Smooth muscle cell (in vitro differentiated cells): Measurements from ENCODE around the gene GNAI2. TPM values are rescaled to one million over a fixed set of nuclear protein-coding genes. Genes with fewer than 3 reads are reported as not detected.
A peak's percentile ranks its signal among the peaks of the same experiment; 100 is the strongest.

Experiments
- DNase-seq: peaks from one replicate; lab custom pipeline; 2025; ENCODE audit not compliant: unreplicated experiment; lab: John Stamatoyannopoulos, UW
- H2AFZ ChIP-seq: fragments of 200-600 bp; sonication (generic); 2 replicates; pipeline ENCODE4 v1.6.0; 2016; ENCODE audit warnings: antibody characterized with exemption, low read depth, mild to moderate bottlenecking
- H3F3A ChIP-seq: fragments of 200-600 bp; sonication (generic); 2 replicates; pipeline ENCODE4 v1.6.0; 2017; ENCODE audit warnings: antibody characterized with exemption, low read depth
- H3K27ac ChIP-seq: fragments of 200-600 bp; sonication (generic); 2 replicates; pipeline ENCODE4 v1.5.1; 2016; ENCODE audit warnings: low read depth, mild to moderate bottlenecking
- H3K27me3 ChIP-seq: fragments of 200-600 bp; sonication (generic); 2 replicates; pipeline ENCODE4 v1.6.1; 2016; ENCODE audit warnings: low read depth, mild to moderate bottlenecking
- H3K36me3 ChIP-seq: fragments of 200-600 bp; sonication (generic); 2 replicates; pipeline ENCODE4 v1.5.1; 2016; ENCODE audit warnings: low read depth
- H3K4me1 ChIP-seq: fragments of 200-600 bp; sonication (generic); 2 replicates; pipeline ENCODE4 v1.5.1; 2016; ENCODE audit warnings: low read depth
- H3K4me2 ChIP-seq: fragments of 200-600 bp; sonication (generic); 2 replicates; pipeline ENCODE4 v1.6.0; 2016; ENCODE audit warnings: mild to moderate bottlenecking
- H3K4me3 ChIP-seq: fragments of 200-600 bp; sonication (generic); 2 replicates; pipeline ENCODE4 v1.5.1; 2016; ENCODE audit warnings: mild to moderate bottlenecking
- H3K79me2 ChIP-seq: fragments of 200-600 bp; sonication (generic); 2 replicates; pipeline ENCODE4 v1.6.0; 2016; ENCODE audit warnings: low read depth, mild to moderate bottlenecking
- H3K9ac ChIP-seq: fragments of 200-600 bp; sonication (generic); 2 replicates; pipeline ENCODE4 v1.6.0; 2016; ENCODE audit warnings: low read depth
- H3K9me3 ChIP-seq: fragments of 200-600 bp; sonication (generic); replicated peaks from 2 replicates; pipeline ENCODE4 v1.5.1; 2016; ENCODE audit warnings: low read depth
- H4K20me1 ChIP-seq: fragments of 200-600 bp; sonication (generic); 2 replicates; pipeline ENCODE4 v1.6.0; 2016; ENCODE audit warnings: low read depth
- WGBS: methylation state at CpG from one replicate; pipeline ENCODE4 v1.1.7; 2016; ENCODE audit warnings: low lambda C conversion rate; 5-methylcytosine and 5-hydroxymethylcytosine counted together
- polyA plus RNA-seq: library from polyadenylated mRNA; unstranded; fragments of >200 nt; fragmentation: Nextera tagmentation; extraction: Ambion mirVana; gene quantifications from 2 replicates; pipeline ENCODE4 v1.2.1, GENCODE V29; 2016
- total RNA-seq: library from RNA; depleted of rRNA; stranded (reverse); fragments of >200 nt; gene quantifications from 2 replicates; pipeline ENCODE4 v1.2.3, GENCODE V29; 2014
- TF ChIP-seq, protein P1 (sequence below): fragments of 200-600 bp; sonication (generic); IDR thresholded peaks from 2 replicates; pipeline ENCODE4 v1.5.1; 2017; ENCODE audit warnings: borderline replicate concordance, mild to moderate bottlenecking, antibody characterized with exemption; ENCODE audit not compliant: insufficient read depth, poor library complexity, severe bottlenecking

GNAI2 gene
- total and polyA plus RNA-seq, 2 experiments from 2014 or later: 209 to 454 TPM

DNA sequence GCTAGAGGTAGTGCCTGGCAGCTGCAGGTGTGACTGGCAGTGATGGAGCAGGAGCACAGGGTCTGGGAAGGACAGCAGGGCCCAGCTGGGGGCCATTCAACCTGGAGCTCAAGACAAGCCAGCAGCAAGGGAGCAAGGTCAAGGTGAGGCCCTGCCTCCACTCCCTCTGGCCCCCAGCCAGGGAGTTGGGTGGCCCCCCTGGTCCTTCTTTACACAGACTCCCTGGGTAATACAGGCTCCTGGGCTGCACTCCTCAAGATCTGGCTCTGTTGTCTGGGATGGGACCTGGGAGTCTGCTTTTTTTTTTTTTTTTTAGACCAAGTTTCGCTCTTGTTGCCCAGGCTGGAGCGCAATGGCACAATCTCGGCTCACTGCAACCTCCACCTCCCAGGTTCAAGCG lies 14.5 kb downstream of the GNAI2 start:
- no peak for DNase-seq
- peaks cover under 1% of the 10 kb centered on the region for H3F3A ChIP-seq
- 100% methylated on average over 4 of the region's 4 CpGs for WGBS
- H3K79me2 ChIP-seq: peaks cover 78% of the 10 kb centered on the region
- no peak overlapping the region for H2AFZ ChIP-seq
- peaks cover 86% of the 10 kb centered on the region for H4K20me1 ChIP-seq
- no peaks in the 10 kb centered on the region for H3K36me3 ChIP-seq
- no peaks in the 10 kb centered on the region for H3K27me3 ChIP-seq
- no peak overlapping the region for H3K4me2 ChIP-seq
- H3K27ac ChIP-seq: no peak overlapping the region
- no peak overlapping the region for H3K9ac ChIP-seq
- H3K4me3 ChIP-seq: no peak overlapping the region
- TF ChIP-seq, protein P1, sequence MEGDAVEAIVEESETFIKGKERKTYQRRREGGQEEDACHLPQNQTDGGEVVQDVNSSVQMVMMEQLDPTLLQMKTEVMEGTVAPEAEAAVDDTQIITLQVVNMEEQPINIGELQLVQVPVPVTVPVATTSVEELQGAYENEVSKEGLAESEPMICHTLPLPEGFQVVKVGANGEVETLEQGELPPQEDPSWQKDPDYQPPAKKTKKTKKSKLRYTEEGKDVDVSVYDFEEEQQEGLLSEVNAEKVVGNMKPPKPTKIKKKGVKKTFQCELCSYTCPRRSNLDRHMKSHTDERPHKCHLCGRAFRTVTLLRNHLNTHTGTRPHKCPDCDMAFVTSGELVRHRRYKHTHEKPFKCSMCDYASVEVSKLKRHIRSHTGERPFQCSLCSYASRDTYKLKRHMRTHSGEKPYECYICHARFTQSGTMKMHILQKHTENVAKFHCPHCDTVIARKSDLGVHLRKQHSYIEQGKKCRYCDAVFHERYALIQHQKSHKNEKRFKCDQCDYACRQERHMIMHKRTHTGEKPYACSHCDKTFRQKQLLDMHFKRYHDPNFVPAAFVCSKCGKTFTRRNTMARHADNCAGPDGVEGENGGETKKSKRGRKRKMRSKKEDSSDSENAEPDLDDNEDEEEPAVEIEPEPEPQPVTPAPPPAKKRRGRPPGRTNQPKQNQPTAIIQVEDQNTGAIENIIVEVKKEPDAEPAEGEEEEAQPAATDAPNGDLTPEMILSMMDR: no peak
- H3K4me1 ChIP-seq: peaks cover 18% of the 10 kb centered on the region
- no peaks in the 10 kb centered on the region for H3K9me3 ChIP-seq

DNA sequence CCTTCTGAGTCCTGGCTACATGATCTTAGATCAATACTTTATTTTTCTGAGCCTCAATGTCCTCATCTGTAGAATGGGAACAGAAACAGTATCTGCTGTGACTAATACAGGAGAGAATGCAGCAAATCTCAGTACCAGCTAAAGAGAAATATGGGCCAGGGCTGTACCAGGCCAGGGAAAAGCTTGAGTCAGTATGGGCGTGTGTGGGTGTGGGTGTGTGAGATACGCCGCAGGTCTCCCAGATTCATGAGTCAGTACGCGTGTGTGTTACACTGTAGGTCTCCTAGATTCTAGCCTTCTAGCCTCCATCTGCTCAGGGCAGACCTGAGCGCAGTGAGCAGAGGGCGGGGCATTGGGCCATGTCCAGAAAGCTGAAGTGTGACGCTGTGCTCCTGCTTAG lies 15.2 kb downstream of the GNAI2 start:
- H3F3A ChIP-seq: no peaks in the 10 kb centered on the region
- no peaks in the 10 kb centered on the region for H3K27me3 ChIP-seq
- H3K9ac ChIP-seq: no peak overlapping the region
- H3K9me3 ChIP-seq: no peaks in the 10 kb centered on the region
- no peak overlapping the region for H3K4me2 ChIP-seq
- TF ChIP-seq, protein P1: no peak
- H4K20me1 ChIP-seq: peaks cover 91% of the 10 kb centered on the region
- WGBS: 63% methylated on average over 8 of the region's 8 CpGs
- H2AFZ ChIP-seq: no peak overlapping the region
- H3K27ac ChIP-seq: peak overlapping the region; percentile 12
- no peak overlapping the region for H3K4me3 ChIP-seq
- peaks cover 72% of the 10 kb centered on the region for H3K79me2 ChIP-seq
- DNase-seq: no peak
- peaks cover 12% of the 10 kb centered on the region for H3K4me1 ChIP-seq
- H3K36me3 ChIP-seq: no peaks in the 10 kb centered on the region

DNA sequence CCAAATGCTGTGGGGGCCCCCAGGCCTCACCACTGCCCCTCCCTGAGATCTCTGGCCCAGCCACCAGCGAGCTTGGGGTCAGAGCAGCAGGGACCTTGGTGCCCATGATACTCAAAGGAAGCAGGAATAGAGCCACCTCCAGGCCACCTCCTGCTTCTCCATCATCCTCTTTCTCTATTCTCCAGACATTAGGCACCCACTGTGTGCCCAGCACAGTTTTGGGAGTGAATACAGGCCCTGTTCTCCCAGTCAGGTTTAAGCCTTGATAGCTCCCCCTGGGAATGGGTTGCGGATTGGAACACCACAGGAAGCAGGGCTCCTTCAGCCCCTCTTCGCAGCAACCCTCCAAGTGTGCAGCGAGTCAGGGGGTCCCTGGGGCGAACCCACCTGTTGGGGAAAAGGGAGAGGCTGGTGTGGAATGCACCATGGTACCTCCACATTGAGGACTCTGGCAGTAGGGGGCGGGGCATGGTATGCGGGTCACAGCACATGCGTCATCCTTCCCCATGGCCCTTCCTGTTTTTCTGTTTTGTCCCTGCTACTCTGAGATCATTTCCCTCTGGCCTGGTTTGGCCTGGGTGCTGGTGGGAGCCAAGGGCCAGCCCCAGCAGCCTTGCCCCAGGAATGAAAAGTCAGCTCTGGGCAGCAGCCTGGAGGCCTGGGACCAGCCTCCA lies 18.7 kb downstream of the GNAI2 start:
- Histone ChIP-seq H3K9ac (no peak overlapping the region), H3K27ac (peak overlapping the region; percentile 15), H3F3A (peaks cover 16% of the 10 kb centered on the region), H2AFZ (no peak overlapping the region), H3K36me3 (no peaks in the 10 kb centered on the region), H3K4me1 (no peaks in the 10 kb centered on the region), H3K79me2 (peaks cover 43% of the 10 kb centered on the region), H3K9me3 (no peaks in the 10 kb centered on the region), H3K4me2 (no peak overlapping the region), H3K4me3 (no peak overlapping the region), H4K20me1 (peaks cover 66% of the 10 kb centered on the region), H3K27me3 (no peaks in the 10 kb centered on the region)
- TF ChIP-seq, protein P1: no peak
- 93% methylated on average over 8 of the region's 8 CpGs for WGBS
- no peak for DNase-seq

DNA sequence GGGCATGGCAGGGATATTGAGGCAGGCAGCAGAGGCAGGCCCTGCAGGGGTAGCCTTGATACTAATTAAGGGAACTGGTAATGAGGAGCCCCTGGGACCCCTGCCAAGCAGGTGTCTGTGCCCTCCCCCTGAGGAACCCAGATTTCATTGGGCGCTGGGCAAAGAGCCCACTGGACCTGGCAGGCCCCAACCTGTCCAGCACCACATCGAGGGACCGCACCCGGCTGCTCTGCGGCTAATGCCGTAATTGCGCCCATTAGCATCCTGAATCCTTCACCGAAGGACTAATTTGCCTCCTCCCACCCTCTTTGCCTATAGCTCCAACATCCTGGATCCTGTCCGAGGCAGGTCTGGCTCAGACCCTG lies 19.2 kb downstream of the GNAI2 start:
- Histone ChIP-seq H3K9me3 (no peaks in the 10 kb centered on the region), H2AFZ (no peak overlapping the region), H3K79me2 (peaks cover 38% of the 10 kb centered on the region), H3F3A (peaks cover 16% of the 10 kb centered on the region), H3K4me2 (no peak overlapping the region), H3K9ac (no peak overlapping the region), H3K36me3 (no peaks in the 10 kb centered on the region), H3K4me1 (peaks cover under 1% of the 10 kb centered on the region), H4K20me1 (peaks cover 61% of the 10 kb centered on the region), H3K4me3 (no peak overlapping the region), H3K27ac (peak overlapping the region; percentile 15), H3K27me3 (no peaks in the 10 kb centered on the region)
- TF ChIP-seq, protein P1: no peak
- DNase-seq: no peak
- 95% methylated on average over 9 of the region's 9 CpGs for WGBS
